ENCODE data around the gene LGR6. TPM values are rescaled to one million over a fixed set of nuclear protein-coding genes. Genes with fewer than 3 reads are reported as not detected.

LGR6 gene
- total and polyA plus RNA-seq, 2 of the 8 experiments (the other 6 are each of a cell fraction or from before 2014, with no cell fraction given): 0.50 to 1.0 TPM

DNA sequence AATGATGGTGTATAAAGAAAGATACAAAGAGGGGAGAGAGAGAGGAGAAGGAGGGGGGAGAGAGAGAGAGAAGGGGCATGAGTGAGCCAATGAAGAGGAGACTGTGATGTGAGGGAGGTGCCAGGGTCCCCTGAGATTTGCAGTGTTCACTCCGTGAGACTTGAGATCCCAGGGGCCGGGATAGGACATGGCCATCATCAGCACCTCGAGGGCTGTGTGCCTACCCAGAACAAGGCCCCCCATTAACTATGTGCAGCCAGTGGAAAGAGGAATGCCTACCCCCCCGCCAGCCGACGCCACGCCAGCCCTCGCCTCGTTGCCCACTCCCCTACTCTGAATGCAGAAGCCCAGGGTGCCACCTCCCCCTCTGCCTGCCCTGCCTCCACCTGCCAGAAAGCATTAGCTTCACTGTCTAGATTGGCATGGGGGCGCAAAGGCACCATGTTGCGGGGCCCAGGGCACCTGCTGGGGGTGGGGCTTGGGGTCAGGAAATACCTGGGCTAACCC lies 14.8 kb downstream of the LGR6 start:
- Histone ChIP-seq H3K9me3 (ENCODE audit: insufficient read depth in 2 of 2, low read depth in 1 of 2, low read length in 1 of 2) (no peaks in the 10 kb centered on the region), H3K4me2 (ENCODE audit: insufficient read depth in 1 of 2, low read depth in 2 of 2, low read length in 2 of 2) (no peak overlapping the region), H2BK5ac (ENCODE audit: low read depth, low read length) (no peak overlapping the region), H3K9ac (replicated peaks in 1 of 4; ENCODE audit: extremely low read depth in 1 of 4, low read depth in 3 of 4, low read length in 3 of 4) (no peak overlapping the region), H2BK12ac (ENCODE audit: low read depth, low read length) (no peak overlapping the region), H3K14ac (ENCODE audit: insufficient read length) (no peak overlapping the region), H4K8ac (ENCODE audit: extremely low read depth, insufficient read depth, low read length) (no peak overlapping the region; the same call in 1 of the 2 replicates), H3K79me1 (ENCODE audit: low read depth, low read length) (no peaks in the 10 kb centered on the region; the same call in 1 of the 2 replicates), H3K4ac (replicated peaks; ENCODE audit: insufficient read length, low read depth, low read length) (no peak overlapping the region), H4K91ac (replicated peaks; ENCODE audit: insufficient read length, low read length) (no peak overlapping the region), H3K27me3 (replicated peaks in 1 of 4; ENCODE audit: control insufficient read depth in 3 of 4, extremely low read depth in 1 of 4, insufficient read depth in 3 of 4, low read length in 3 of 4) (peaks cover 0 to 2% (median 0%) of the 10 kb centered on the region in 4 experiments; a peak in 1 of 7 replicates), H2AK5ac (ENCODE audit: low read depth, low read length) (no peak overlapping the region), H3K23me2 (ENCODE audit: low read depth, low read length) (peaks cover 18% of the 10 kb centered on the region; the same call in 1 of the 2 replicates), H4K5ac (ENCODE audit: insufficient read length, low read depth, low read length) (no peak overlapping the region), H2BK120ac (replicated peaks; ENCODE audit: low read depth, low read length) (no peak overlapping the region), H3K4me1 (replicated peaks in 1 of 4; ENCODE audit: control insufficient read depth in 3 of 4, insufficient read depth in 4 of 4, low read length in 3 of 4) (peaks cover 0 to 2% (median 0%) of the 10 kb centered on the region in 4 experiments; a peak in 2 of 7 replicates), H3K56ac (replicated peaks; ENCODE audit: insufficient read length, low read depth, low read length) (no peak overlapping the region), H3K79me2 (ENCODE audit: control insufficient read depth in 1 of 2, insufficient read depth in 2 of 2, low read length in 2 of 2) (no peaks in the 10 kb centered on the region), H3K18ac (ENCODE audit: extremely low read depth, low read length) (no peak overlapping the region), H2AFZ (ENCODE audit: low read length) (no peak overlapping the region), H2BK20ac (ENCODE audit: low read length) (no peak overlapping the region), H3K27ac (ENCODE audit: low read depth, low read length) (no peak overlapping the region), H2BK15ac (ENCODE audit: low read length) (no peak overlapping the region), H3K4me3 (ENCODE audit: extremely low read depth in 1 of 4, insufficient read depth in 2 of 4, low read depth in 3 of 4, low read length in 4 of 4) (no peak overlapping the region), H4K20me1 (replicated peaks in 1 of 2; ENCODE audit: control insufficient read depth in 1 of 2, insufficient read depth in 2 of 2, low read length in 2 of 2) (peaks cover 0 to 3% of the 10 kb centered on the region in 2 experiments), H3K23ac (ENCODE audit: insufficient read length) (no peak overlapping the region), H3K36me3 (ENCODE audit: control insufficient read depth in 2 of 4, insufficient read depth in 4 of 4, low read length in 3 of 4) (no peaks in the 10 kb centered on the region)
- 78% methylated on average over 5 of the region's 11 CpGs; no CpG with 5 or more reads in 1 of the 2 experiments for WGBS, 2 experiments (ENCODE audit: extremely low coverage in 1 of 2, insufficient coverage in 1 of 2, insufficient read length in 1 of 2, insufficient replicate concordance in 2 of 2, low coverage in 1 of 2, low lambda C conversion rate in 2 of 2, missing lambda C conversion rate in 1 of 2)
- ChIA-PET POLR2A (ENCODE audit: partially characterized antibody) (no interaction called here), CTCF (ENCODE audit: partially characterized antibody) (interaction anchor here (1.1 to 14.5 kb wide), 7 partner anchors 14 to 120 kb away, joined by 3 to 249 read pairs (median 36); partner anchors contain the start of gene LGR6)
- FAIRE-seq (no peak), DNase-seq (ENCODE audit: low read depth in 1 of 2, low spot score in 2 of 2) (no peak)
- TF ChIP-seq JUND (IDR thresholded peaks at IDR 0.05; ENCODE audit: low read length) (no peak), NRF1 (IDR thresholded peaks at IDR 0.05; ENCODE audit: low read depth, low read length) (no peak), CTBP2 (IDR thresholded peaks at IDR 0.05; ENCODE audit: borderline replicate concordance, insufficient read depth, insufficient read length, low read length) (no peak), SAP30 (IDR thresholded peaks at IDR 0.05; ENCODE audit: insufficient read depth, insufficient replicate concordance, low read length) (no peak), MAFK (IDR thresholded peaks at IDR 0.05; ENCODE audit: low read depth, low read length) (no peak), RXRA (IDR thresholded peaks at IDR 0.05; ENCODE audit: insufficient read depth, low read depth, low read length) (no peak), TBP (IDR thresholded peaks at IDR 0.05; ENCODE audit: low read depth, low read length) (no peak), BRCA1 (IDR thresholded peaks at IDR 0.05; ENCODE audit: low read depth, low read length) (no peak)
- TF ChIP-seq, protein P1, sequence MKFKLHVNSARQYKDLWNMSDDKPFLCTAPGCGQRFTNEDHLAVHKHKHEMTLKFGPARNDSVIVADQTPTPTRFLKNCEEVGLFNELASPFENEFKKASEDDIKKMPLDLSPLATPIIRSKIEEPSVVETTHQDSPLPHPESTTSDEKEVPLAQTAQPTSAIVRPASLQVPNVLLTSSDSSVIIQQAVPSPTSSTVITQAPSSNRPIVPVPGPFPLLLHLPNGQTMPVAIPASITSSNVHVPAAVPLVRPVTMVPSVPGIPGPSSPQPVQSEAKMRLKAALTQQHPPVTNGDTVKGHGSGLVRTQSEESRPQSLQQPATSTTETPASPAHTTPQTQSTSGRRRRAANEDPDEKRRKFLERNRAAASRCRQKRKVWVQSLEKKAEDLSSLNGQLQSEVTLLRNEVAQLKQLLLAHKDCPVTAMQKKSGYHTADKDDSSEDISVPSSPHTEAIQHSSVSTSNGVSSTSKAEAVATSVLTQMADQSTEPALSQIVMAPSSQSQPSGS (IDR thresholded peaks at IDR 0.05; ENCODE audit: low read length): no peak
- TF ChIP-seq, protein P2, sequence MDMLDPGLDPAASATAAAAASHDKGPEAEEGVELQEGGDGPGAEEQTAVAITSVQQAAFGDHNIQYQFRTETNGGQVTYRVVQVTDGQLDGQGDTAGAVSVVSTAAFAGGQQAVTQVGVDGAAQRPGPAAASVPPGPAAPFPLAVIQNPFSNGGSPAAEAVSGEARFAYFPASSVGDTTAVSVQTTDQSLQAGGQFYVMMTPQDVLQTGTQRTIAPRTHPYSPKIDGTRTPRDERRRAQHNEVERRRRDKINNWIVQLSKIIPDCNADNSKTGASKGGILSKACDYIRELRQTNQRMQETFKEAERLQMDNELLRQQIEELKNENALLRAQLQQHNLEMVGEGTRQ (IDR thresholded peaks at IDR 0.05; ENCODE audit: low read length): no peak
